ENCODE results near the gene CBX6. TPM values are rescaled to one million over a fixed set of nuclear protein-coding genes. Genes with fewer than 3 reads are reported as not detected.

CBX6 gene
- total RNA-seq, 1 experiment from 2014 or later = 31.4 TPM

GRCh38 chr22:38866024-38866398 is 6.0 kb downstream of the CBX6 start:
- DNase-seq = no peak
- Mint-ChIP-seq H3K4me1 (peaks cover 34 to 53% of the 10 kb centered on the region in 2 experiments), H3K9me3 (no peaks in the 10 kb centered on the region), H3K4me3 (no peak overlapping the region), H3K27me3 (ENCODE audit: low read depth) (no peaks in the 10 kb centered on the region; the same call in 1 of the 2 replicates), H3K36me3 (ENCODE audit: insufficient read depth in 1 of 3, low read depth in 3 of 3) (peaks cover 10 to 36% (median 33%) of the 10 kb centered on the region in 3 experiments; a peak in 6 of 7 replicates), H3K27ac (no peak overlapping the region)
- Histone ChIP-seq H3K14ac (ENCODE audit: insufficient read depth, low read length) (no peak overlapping the region), H4K20me1 (ENCODE audit: control insufficient read depth, insufficient read depth, insufficient read length) (no peaks in the 10 kb centered on the region), H4K5ac (ENCODE audit: insufficient read length, low read depth, low read length) (no peak overlapping the region), H3K9ac (ENCODE audit: extremely low read depth, insufficient read length, low read length) (no peak overlapping the region), H4K8ac (replicated peaks; ENCODE audit: insufficient read length, low read depth, low read length) (no peak overlapping the region), H3K4me1 (ENCODE audit: insufficient read depth, low read length) (peaks cover 1% of the 10 kb centered on the region; the same call in 1 of the 2 replicates), H3K79me1 (ENCODE audit: insufficient read depth, low read depth, low read length, poor library complexity, severe bottlenecking) (peaks cover 4% of the 10 kb centered on the region), H2BK20ac (ENCODE audit: low read depth, low read length, poor library complexity, severe bottlenecking) (no peak overlapping the region), H3K79me2 (ENCODE audit: insufficient read depth, low read length) (no peaks in the 10 kb centered on the region; the same call in 1 of the 2 replicates), H3K27ac (ENCODE audit: insufficient read length, low read depth, low read length) (no peak overlapping the region), H3K18ac (ENCODE audit: insufficient read length, low read depth, low read length) (no peak overlapping the region), H2AFZ (ENCODE audit: low read length) (no peak overlapping the region), H3K4me2 (ENCODE audit: insufficient read depth, insufficient read length, low read length) (no peak overlapping the region), H3K23me2 (ENCODE audit: insufficient read length, low read depth, low read length, poor library complexity, severe bottlenecking) (peaks cover 6% of the 10 kb centered on the region), H2BK120ac (ENCODE audit: low read depth, low read length, poor library complexity, severe bottlenecking) (no peak overlapping the region), H2BK15ac (ENCODE audit: low read depth, low read length) (no peak overlapping the region), H3K27me3 (ENCODE audit: insufficient read depth, low read length) (no peaks in the 10 kb centered on the region), H3K4ac (ENCODE audit: low read depth, low read length) (no peak overlapping the region), H2BK12ac (ENCODE audit: insufficient read length, low read depth, low read length) (no peak overlapping the region), H3K23ac (ENCODE audit: insufficient read length, low read depth, low read length) (no peak overlapping the region), H3K9me3 (ENCODE audit: control insufficient read depth, low read depth, low read length) (no peaks in the 10 kb centered on the region), H4K91ac (ENCODE audit: insufficient read length, low read depth, low read length) (no peak overlapping the region), H2AK5ac (ENCODE audit: insufficient read length, low read length) (no peak overlapping the region), H3K56ac (ENCODE audit: insufficient read length, low read depth, low read length) (no peak overlapping the region), H2BK5ac (ENCODE audit: insufficient read length, low read length) (no peak overlapping the region), H3T11ph (ENCODE audit: low read length) (no peak overlapping the region)
- TF ChIP-seq, protein P1, sequence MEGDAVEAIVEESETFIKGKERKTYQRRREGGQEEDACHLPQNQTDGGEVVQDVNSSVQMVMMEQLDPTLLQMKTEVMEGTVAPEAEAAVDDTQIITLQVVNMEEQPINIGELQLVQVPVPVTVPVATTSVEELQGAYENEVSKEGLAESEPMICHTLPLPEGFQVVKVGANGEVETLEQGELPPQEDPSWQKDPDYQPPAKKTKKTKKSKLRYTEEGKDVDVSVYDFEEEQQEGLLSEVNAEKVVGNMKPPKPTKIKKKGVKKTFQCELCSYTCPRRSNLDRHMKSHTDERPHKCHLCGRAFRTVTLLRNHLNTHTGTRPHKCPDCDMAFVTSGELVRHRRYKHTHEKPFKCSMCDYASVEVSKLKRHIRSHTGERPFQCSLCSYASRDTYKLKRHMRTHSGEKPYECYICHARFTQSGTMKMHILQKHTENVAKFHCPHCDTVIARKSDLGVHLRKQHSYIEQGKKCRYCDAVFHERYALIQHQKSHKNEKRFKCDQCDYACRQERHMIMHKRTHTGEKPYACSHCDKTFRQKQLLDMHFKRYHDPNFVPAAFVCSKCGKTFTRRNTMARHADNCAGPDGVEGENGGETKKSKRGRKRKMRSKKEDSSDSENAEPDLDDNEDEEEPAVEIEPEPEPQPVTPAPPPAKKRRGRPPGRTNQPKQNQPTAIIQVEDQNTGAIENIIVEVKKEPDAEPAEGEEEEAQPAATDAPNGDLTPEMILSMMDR (conservative IDR thresholded peaks at IDR 0.05) = no peak
- WGBS (ENCODE audit: extremely low coverage, insufficient read length, low lambda C conversion rate) = no CpG with 5 or more reads among the region's 15 CpGs
